Transverse colon (tissue), 3 donors: ENCODE measurements around the gene BLNK.

ENCODE experiments used
- CTCF ChIP-seq, 5 experiments: fragments of 200-600 bp in 3 of 5; fragments of 450-650 bp in 2 of 5; sonication (generic) in 3 of 5; IDR thresholded peaks; 1 replicate in 2 of 5; 2 replicates in 3 of 5; pipeline ENCODE4 v1.5.1; 2016 to 2017; ENCODE audit warnings: antibody characterized with exemption in 5 of 5, inconsistent platforms in 3 of 5, mild to moderate bottlenecking in 2 of 5, moderate library complexity in 1 of 5
- POLR2A ChIP-seq: fragments of 450-650 bp; IDR thresholded peaks from one replicate; pipeline ENCODE4 v1.6.1; 2016; ENCODE audit warnings: antibody characterized with exemption, mild to moderate bottlenecking, moderate library complexity

- TF ChIP-seq CTCF (IDR thresholded peaks at IDR 0.05) (no peak), POLR2A (no peak)
These were observed 21.0 kb downstream of the BLNK start for GRCh38 chr10:96250349-96250748.
